ENCODE data around the gene KRT85. TPM values are rescaled to one million over a fixed set of nuclear protein-coding genes. Genes with fewer than 3 reads are reported as not detected.

The KRT85 gene
- total RNA-seq, 2 experiments from 2014 or later, result not detected

GRCh38 chr12:52389313-52390207, 22.3 kb upstream of the KRT85 start:
- Mint-ChIP-seq H3K27me3 (peaks cover 7% of the 10 kb centered on the region), H3K9me3 (no peaks in the 10 kb centered on the region), H3K27ac (no peak overlapping the region), H3K4me1 (ENCODE audit: low read depth) (no peaks in the 10 kb centered on the region), H3K4me3 (no peak overlapping the region), H3K36me3 (ENCODE audit: low read depth) (no peaks in the 10 kb centered on the region)
- Histone ChIP-seq H3K36me3 (ENCODE audit: insufficient read depth, low read length) (no peaks in the 10 kb centered on the region), H3K9me3 (ENCODE audit: control insufficient read depth in 1 of 2, insufficient read depth in 1 of 2, low read length in 2 of 2) (no peaks in the 10 kb centered on the region), H3K27ac (ENCODE audit: low read depth in 1 of 2, low read length in 2 of 2) (no peak overlapping the region), H3K27me3 (ENCODE audit: control insufficient read depth in 1 of 2, insufficient read depth in 2 of 2, low read length in 2 of 2) (peaks cover 0 to 3% of the 10 kb centered on the region in 2 experiments), H3K4me1 (ENCODE audit: insufficient read depth, low read length) (no peaks in the 10 kb centered on the region), H3K4me3 (ENCODE audit: low read length) (no peak overlapping the region)
- TF ChIP-seq CTCF (IDR thresholded peaks at IDR 0.05), result no peak
- CTCF ChIA-PET, result no interaction called here
- no peak for ATAC-seq (ENCODE audit: poor library complexity)
- DNase-seq, result no peak
- intact Hi-C loops (cut with DNase I, micrococcal nuclease), result no loop called here
- POLR2A ChIA-PET, result no interaction called here

- intact Hi-C loops (cut with DNase I, micrococcal nuclease), result no loop called here
- ATAC-seq (ENCODE audit: poor library complexity), result no peak
- Histone ChIP-seq H3K27ac (ENCODE audit: low read depth in 1 of 2, low read length in 2 of 2) (no peak overlapping the region), H3K4me3 (ENCODE audit: low read length) (no peak overlapping the region), H3K4me1 (ENCODE audit: insufficient read depth, low read length) (peaks cover under 1% of the 10 kb centered on the region), H3K36me3 (ENCODE audit: insufficient read depth, low read length) (no peaks in the 10 kb centered on the region), H3K27me3 (ENCODE audit: control insufficient read depth in 1 of 2, insufficient read depth in 2 of 2, low read length in 2 of 2) (no peaks in the 10 kb centered on the region), H3K9me3 (ENCODE audit: control insufficient read depth in 1 of 2, insufficient read depth in 1 of 2, low read length in 2 of 2) (no peaks in the 10 kb centered on the region)
- Mint-ChIP-seq H3K4me1 (ENCODE audit: low read depth) (peaks cover 5% of the 10 kb centered on the region), H3K4me3 (no peak overlapping the region), H3K27me3 (peaks cover 3% of the 10 kb centered on the region), H3K36me3 (ENCODE audit: low read depth) (no peaks in the 10 kb centered on the region), H3K9me3 (no peaks in the 10 kb centered on the region), H3K27ac (no peak overlapping the region)
- no peak for DNase-seq
- TF ChIP-seq CTCF (IDR thresholded peaks at IDR 0.05), result no peak
- ChIA-PET POLR2A (no interaction called here), CTCF (no interaction called here)
Measured at GRCh38 chr12:52387859-52388258, 20.6 kb upstream of the KRT85 start.

GRCh38 chr12:52385226-52385702, 18.0 kb upstream of the KRT85 start, which contains the start of gene KRT84:
TSS of gene KRT84 (minus strand) at chr12:52385652. CDS start at chr12:52385585, 67 bp downstream.
- Mint-ChIP-seq H3K27me3 (peaks cover 3% of the 10 kb centered on the region), H3K36me3 (ENCODE audit: low read depth) (no peaks in the 10 kb centered on the region), H3K9me3 (no peaks in the 10 kb centered on the region), H3K4me1 (ENCODE audit: low read depth) (peaks cover 12% of the 10 kb centered on the region), H3K4me3 (no peak within 1 kb of the TSS), H3K27ac (no peak within 1 kb of the TSS)
- ChIA-PET CTCF (no interaction called here), POLR2A (no interaction called here)
- no peak within 1 kb of the TSS for H3K27ac ChIP-seq (ENCODE audit: low read depth in 1 of 2, low read length in 2 of 2)
- no peaks in the 10 kb centered on the region for H3K36me3 ChIP-seq (ENCODE audit: insufficient read depth, low read length)
- DNase-seq (no peak), ATAC-seq (ENCODE audit: poor library complexity) (no peak)
- intact Hi-C loops (cut with DNase I, micrococcal nuclease), result no loop called here
- H3K9me3 ChIP-seq (ENCODE audit: control insufficient read depth in 1 of 2, insufficient read depth in 1 of 2, low read length in 2 of 2), result no peaks in the 10 kb centered on the region
- H3K4me3 ChIP-seq (ENCODE audit: low read length), result no peak within 1 kb of the TSS
- H3K27me3 ChIP-seq (ENCODE audit: control insufficient read depth in 1 of 2, insufficient read depth in 2 of 2, low read length in 2 of 2), result no peaks in the 10 kb centered on the region
- TF ChIP-seq CTCF (IDR thresholded peaks at IDR 0.05), result no peak
- peaks cover 3% of the 10 kb centered on the region for H3K4me1 ChIP-seq (ENCODE audit: insufficient read depth, low read length)
